Suprapubic skin (tissue), 4 donors: Measurements from ENCODE around the gene SFI1.
"Not testable (repeated sequence)": the region's sequence is repeated elsewhere in the genome, so short reads cannot be mapped to it uniquely, and the experiment has no call there.

ENCODE experiments used
- POLR2A ChIP-seq, 2 donors: fragments of 450-650 bp; IDR thresholded peaks; one replicate each; pipeline ENCODE4 v1.6.1; 2017; ENCODE audit warnings: antibody characterized with exemption in 2 of 2, mild to moderate bottlenecking in 2 of 2, moderate library complexity in 2 of 2
- POLR2AphosphoS5 ChIP-seq, 3 donors: sonication (generic); formaldehyde crosslinking; IDR thresholded peaks; one replicate each; pipeline ENCODE4 v1.6.1; 2017; ENCODE audit warnings: antibody characterized with exemption in 3 of 3
- TF ChIP-seq, protein P1 (sequence below), 2 donors: fragments of 200-600 bp in 1 of 2; fragments of 450-650 bp in 1 of 2; sonication (generic) in 1 of 2; IDR thresholded peaks; one replicate each; pipeline ENCODE4 v1.5.1; 2016 to 2019; ENCODE audit warnings: antibody characterized with exemption in 2 of 2, mild to moderate bottlenecking in 1 of 2, moderate library complexity in 1 of 2

DNA sequence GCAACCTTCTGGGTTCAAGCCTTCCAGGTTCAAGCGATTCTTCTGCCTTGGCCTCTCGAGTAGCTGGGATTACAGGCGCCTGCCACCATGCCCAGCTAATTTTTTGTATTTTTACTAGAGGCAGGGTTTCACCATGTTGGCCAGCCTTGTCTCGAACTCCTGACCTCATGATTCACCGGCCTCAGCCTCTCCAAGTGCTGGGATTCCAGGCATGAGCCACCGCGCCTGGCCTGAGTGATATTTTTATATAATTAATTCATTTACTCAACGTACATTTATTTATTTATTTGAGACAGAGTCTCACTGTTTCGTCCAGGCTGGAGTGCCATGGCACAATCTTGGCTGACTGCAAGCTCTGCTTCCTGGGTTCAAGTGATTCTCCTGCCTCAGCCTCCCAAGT lies 62.2 kb downstream of the SFI1 start:
- TF ChIP-seq POLR2A, POLR2AphosphoS5 (IDR thresholded peaks at IDR 0.05): not testable (repeated sequence)
- TF ChIP-seq, protein P1, sequence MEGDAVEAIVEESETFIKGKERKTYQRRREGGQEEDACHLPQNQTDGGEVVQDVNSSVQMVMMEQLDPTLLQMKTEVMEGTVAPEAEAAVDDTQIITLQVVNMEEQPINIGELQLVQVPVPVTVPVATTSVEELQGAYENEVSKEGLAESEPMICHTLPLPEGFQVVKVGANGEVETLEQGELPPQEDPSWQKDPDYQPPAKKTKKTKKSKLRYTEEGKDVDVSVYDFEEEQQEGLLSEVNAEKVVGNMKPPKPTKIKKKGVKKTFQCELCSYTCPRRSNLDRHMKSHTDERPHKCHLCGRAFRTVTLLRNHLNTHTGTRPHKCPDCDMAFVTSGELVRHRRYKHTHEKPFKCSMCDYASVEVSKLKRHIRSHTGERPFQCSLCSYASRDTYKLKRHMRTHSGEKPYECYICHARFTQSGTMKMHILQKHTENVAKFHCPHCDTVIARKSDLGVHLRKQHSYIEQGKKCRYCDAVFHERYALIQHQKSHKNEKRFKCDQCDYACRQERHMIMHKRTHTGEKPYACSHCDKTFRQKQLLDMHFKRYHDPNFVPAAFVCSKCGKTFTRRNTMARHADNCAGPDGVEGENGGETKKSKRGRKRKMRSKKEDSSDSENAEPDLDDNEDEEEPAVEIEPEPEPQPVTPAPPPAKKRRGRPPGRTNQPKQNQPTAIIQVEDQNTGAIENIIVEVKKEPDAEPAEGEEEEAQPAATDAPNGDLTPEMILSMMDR (IDR thresholded peaks at IDR 0.05), result not testable (repeated sequence)
